OCI-LY1 (cell line): ENCODE data around the gene SPATS2L.

Experiments used
- H2AFZ ChIP-seq: fragments of 200-600 bp; sonication (generic), shearing (Covaris generic); 2 replicates; pipeline ENCODE4 v1.6.0; 2014; ENCODE audit warnings: antibody characterized with exemption, mild to moderate bottlenecking, low read length
- H3F3A ChIP-seq: fragments of 200-600 bp; sonication (generic), shearing (Covaris generic); 2 replicates; pipeline ENCODE4 v1.6.0; 2014; ENCODE audit warnings: mild to moderate bottlenecking, antibody characterized with exemption, low read length, moderate library complexity; ENCODE audit not compliant: insufficient read depth
- H3K27ac ChIP-seq: fragments of 200-600 bp; sonication (generic); 2 replicates; pipeline ENCODE4 v1.5.1; 2014; ENCODE audit warnings: low read length, mixed run types, mild to moderate bottlenecking, low read depth; ENCODE audit not compliant: poor library complexity, severe bottlenecking
- H3K27me3 ChIP-seq: fragments of 200-600 bp; sonication (generic); 2 replicates; pipeline ENCODE4 v1.6.0; 2014; ENCODE audit warnings: antibody characterized with exemption, mild to moderate bottlenecking, low read length, moderate library complexity; ENCODE audit not compliant: insufficient read depth
- H3K36me3 ChIP-seq: fragments of 200-600 bp; sonication (generic); 2 replicates; pipeline ENCODE4 v1.6.1; 2014; ENCODE audit warnings: mild to moderate bottlenecking, antibody characterized with exemption, low read length, moderate library complexity, mixed read lengths; ENCODE audit not compliant: insufficient read depth
- H3K4me1 ChIP-seq: fragments of 200-600 bp; sonication (generic); 2 replicates; pipeline ENCODE4 v1.5.1; 2014; ENCODE audit warnings: mild to moderate bottlenecking, low read length, moderate library complexity; ENCODE audit not compliant: insufficient read depth, severe bottlenecking
- H3K4me2 ChIP-seq: fragments of 200-600 bp; sonication (generic), shearing (Covaris generic); 2 replicates; pipeline ENCODE4 v1.6.1; 2014; ENCODE audit warnings: low read length
- H3K4me3 ChIP-seq: fragments of 200-600 bp; sonication (generic); 2 replicates; pipeline ENCODE4 v1.5.1; 2014; ENCODE audit warnings: low read length, low read depth, mild to moderate bottlenecking, mixed read lengths; ENCODE audit not compliant: poor library complexity, severe bottlenecking
- H3K79me2 ChIP-seq: fragments of 200-600 bp; shearing (Covaris generic); 2 replicates; pipeline ENCODE4 v1.6.1; 2016; ENCODE audit warnings: mixed run types, low read length, mixed read lengths; ENCODE audit not compliant: insufficient read depth
- H3K9ac ChIP-seq: fragments of 200-600 bp; sonication (generic), shearing (Covaris generic); 2 replicates; pipeline ENCODE4 v1.6.1; 2014; ENCODE audit warnings: mild to moderate bottlenecking, low read length, mixed read lengths
- H3K9me2 ChIP-seq: fragments of 200-600 bp; sonication (generic), shearing (Covaris generic); 2 replicates; pipeline ENCODE4 v1.6.1; 2014; ENCODE audit warnings: low read depth, mild to moderate bottlenecking, low read length, mixed read lengths
- H3K9me3 ChIP-seq: fragments of 200-600 bp; shearing (Covaris generic); 2 replicates; pipeline ENCODE4 v1.6.1; 2014; ENCODE audit warnings: low read length, mixed read lengths
- H4K20me1 ChIP-seq: fragments of 200-600 bp; sonication (generic), shearing (Covaris generic); 2 replicates; pipeline ENCODE4 v1.6.0; 2016; ENCODE audit warnings: mild to moderate bottlenecking, low read length; ENCODE audit not compliant: insufficient read depth
- EZH2 ChIP-seq: fragments of 200-600 bp; sonication (generic), shearing (Covaris generic); IDR thresholded peaks from 2 replicates; pipeline ENCODE4 v1.8.0; 2017; ENCODE audit warnings: borderline replicate concordance, mixed run types, mild to moderate bottlenecking, antibody characterized with exemption, low read length, moderate library complexity, mixed read lengths
- TF ChIP-seq, protein P1 (sequence below): fragments of 200-600 bp; sonication (generic), shearing (Covaris generic); IDR thresholded peaks from 2 replicates; pipeline ENCODE4 v1.5.1; 2017; ENCODE audit warnings: mild to moderate bottlenecking, antibody characterized with exemption, low read length, moderate library complexity, mixed read lengths

SPATS2L gene

DNA sequence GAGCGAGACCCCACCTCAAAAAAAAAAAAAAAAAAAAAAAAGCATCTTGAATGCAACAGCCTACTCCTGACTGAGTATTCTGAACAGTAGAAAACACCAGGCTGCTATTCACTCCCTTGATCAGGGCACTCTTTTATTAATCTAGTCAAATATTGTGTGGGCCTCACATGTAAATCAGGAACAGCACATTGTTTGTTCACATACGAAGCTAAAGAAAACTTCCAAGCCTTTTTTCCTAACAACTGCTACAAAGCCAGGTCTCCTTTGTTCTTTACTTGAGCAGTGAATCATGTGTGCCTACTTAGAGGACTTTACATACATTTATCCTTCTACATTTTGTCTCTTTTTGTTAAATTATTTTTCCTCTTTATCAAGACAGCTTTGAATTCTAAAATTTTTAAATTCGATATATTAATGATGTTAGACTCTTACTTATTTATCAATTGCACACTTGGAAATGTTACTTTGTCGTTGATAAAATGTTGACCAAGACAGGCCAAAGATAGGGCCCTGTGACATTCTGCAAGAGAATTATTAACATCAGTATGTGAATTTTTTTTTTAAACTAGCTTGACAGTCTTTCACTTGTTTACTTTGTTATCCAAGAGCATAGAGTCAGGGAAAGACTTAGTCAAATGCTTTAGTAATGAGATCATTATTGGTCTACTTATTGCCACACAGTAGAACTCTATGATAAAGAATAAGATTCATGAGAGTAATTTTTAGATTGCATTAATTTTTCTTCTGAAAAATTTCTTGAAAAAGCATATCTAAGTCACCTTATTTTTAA is 13.2 kb downstream of the SPATS2L start:
- Histone ChIP-seq H3K9me3 (no peaks in the 10 kb centered on the region), H3K9me2 (no peaks in the 10 kb centered on the region), H2AFZ (no peak overlapping the region), H3K79me2 (no peaks in the 10 kb centered on the region), H3K27ac (no peak overlapping the region), H3K4me2 (no peak overlapping the region), H3K4me1 (no peaks in the 10 kb centered on the region), H3K9ac (no peak overlapping the region), H3K36me3 (no peaks in the 10 kb centered on the region), H3K4me3 (no peak overlapping the region), H3F3A (no peaks in the 10 kb centered on the region), H3K27me3 (no peaks in the 10 kb centered on the region), H4K20me1 (no peaks in the 10 kb centered on the region)
- TF ChIP-seq EZH2: no peak
- TF ChIP-seq, protein P1, sequence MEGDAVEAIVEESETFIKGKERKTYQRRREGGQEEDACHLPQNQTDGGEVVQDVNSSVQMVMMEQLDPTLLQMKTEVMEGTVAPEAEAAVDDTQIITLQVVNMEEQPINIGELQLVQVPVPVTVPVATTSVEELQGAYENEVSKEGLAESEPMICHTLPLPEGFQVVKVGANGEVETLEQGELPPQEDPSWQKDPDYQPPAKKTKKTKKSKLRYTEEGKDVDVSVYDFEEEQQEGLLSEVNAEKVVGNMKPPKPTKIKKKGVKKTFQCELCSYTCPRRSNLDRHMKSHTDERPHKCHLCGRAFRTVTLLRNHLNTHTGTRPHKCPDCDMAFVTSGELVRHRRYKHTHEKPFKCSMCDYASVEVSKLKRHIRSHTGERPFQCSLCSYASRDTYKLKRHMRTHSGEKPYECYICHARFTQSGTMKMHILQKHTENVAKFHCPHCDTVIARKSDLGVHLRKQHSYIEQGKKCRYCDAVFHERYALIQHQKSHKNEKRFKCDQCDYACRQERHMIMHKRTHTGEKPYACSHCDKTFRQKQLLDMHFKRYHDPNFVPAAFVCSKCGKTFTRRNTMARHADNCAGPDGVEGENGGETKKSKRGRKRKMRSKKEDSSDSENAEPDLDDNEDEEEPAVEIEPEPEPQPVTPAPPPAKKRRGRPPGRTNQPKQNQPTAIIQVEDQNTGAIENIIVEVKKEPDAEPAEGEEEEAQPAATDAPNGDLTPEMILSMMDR: no peak

DNA sequence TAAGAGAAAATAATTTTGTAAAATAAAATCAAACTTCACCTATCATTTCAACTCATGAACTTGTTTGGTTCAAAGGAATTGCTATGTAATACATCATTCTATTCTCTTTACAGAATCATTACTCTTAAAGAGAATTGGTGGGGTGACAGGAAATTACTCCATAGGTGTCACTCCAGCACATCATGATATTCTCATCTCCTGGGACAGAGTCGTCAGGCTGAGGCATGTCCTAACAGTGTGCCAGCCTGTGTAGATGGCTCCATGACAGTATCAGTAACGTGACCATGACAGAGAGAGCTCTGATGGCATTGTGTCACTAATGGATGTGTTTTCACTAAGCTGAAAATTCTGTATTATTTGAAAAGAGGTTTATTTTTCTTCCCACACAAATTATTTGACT is 13.9 kb downstream of the SPATS2L start:
- no peak for TF ChIP-seq EZH2
- TF ChIP-seq, protein P1: no peak
- no peaks in the 10 kb centered on the region for H3K36me3 ChIP-seq
- no peak overlapping the region for H3K4me3 ChIP-seq
- no peak overlapping the region for H2AFZ ChIP-seq
- H3K4me1 ChIP-seq: no peaks in the 10 kb centered on the region
- H3K4me2 ChIP-seq: no peak overlapping the region
- H3F3A ChIP-seq: no peaks in the 10 kb centered on the region
- H4K20me1 ChIP-seq: no peaks in the 10 kb centered on the region
- no peaks in the 10 kb centered on the region for H3K27me3 ChIP-seq
- no peak overlapping the region for H3K9ac ChIP-seq
- no peaks in the 10 kb centered on the region for H3K9me3 ChIP-seq
- H3K79me2 ChIP-seq: no peaks in the 10 kb centered on the region
- no peaks in the 10 kb centered on the region for H3K9me2 ChIP-seq
- H3K27ac ChIP-seq: no peak overlapping the region

DNA sequence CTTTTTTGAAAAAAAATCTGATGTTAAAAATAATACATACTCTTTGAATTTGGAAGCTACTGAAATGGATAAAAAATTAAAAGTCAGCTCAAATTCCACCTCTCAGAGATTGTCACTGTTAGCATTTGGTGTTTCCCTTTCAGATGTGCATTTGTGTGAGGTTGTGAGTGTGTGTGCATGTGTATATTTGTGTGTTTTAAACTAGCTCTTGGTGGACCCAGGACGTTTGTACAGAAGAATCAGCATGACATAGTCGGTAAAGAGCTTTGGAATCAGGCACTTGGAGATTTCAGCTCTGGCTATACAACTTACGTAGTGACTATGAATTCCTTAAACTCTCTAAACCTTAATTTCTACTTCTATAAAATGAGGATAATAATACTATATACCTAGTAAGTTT is 14.5 kb downstream of the SPATS2L start:
- H3K27ac ChIP-seq: no peak overlapping the region
- H3K79me2 ChIP-seq: no peaks in the 10 kb centered on the region

More for the DNA sequence above, 14.5 kb downstream of the SPATS2L start:
- Histone ChIP-seq H3K36me3 (no peaks in the 10 kb centered on the region), H3K27me3 (no peaks in the 10 kb centered on the region), H3F3A (no peaks in the 10 kb centered on the region), H3K9me3 (no peaks in the 10 kb centered on the region), H4K20me1 (no peaks in the 10 kb centered on the region), H3K4me3 (no peak overlapping the region), H3K4me1 (no peaks in the 10 kb centered on the region), H3K4me2 (no peak overlapping the region), H3K9ac (no peak overlapping the region), H2AFZ (no peak overlapping the region), H3K9me2 (no peaks in the 10 kb centered on the region)
- TF ChIP-seq EZH2: no peak
- TF ChIP-seq, protein P1: no peak
